ENCODE results near the gene MAGOH.

- TF ChIP-seq CTCF (IDR thresholded peaks at IDR 0.05) = no peak
- no peak for TF ChIP-seq POLR2A (IDR thresholded peaks at IDR 0.05)
These were observed 51.8 kb downstream of the MAGOH start for GRCh38 chr1:53186533-53186932.
